HFF-Myc (cell line): ENCODE results near the gene EIF2A.

ENCODE experiments used
- DNase-seq: peaks from one replicate; pipeline ENCODE4 v3.0.0-alpha.2; 2011; ENCODE audit warnings: low read depth; ENCODE audit errors: extremely low read depth
- H3K4me3 ChIP-seq: replicated peaks from 2 replicates; pipeline ENCODE4 v1.5.1; 2011; ENCODE audit warnings: low read depth, mild to moderate bottlenecking, control low read depth, low read length
- TF ChIP-seq, protein P1 (sequence below): IDR thresholded peaks from 2 replicates; pipeline ENCODE4 v1.5.1; 2012; ENCODE audit warnings: mild to moderate bottlenecking, low read depth, low read length, control low read depth; ENCODE audit errors: missing control alignments

EIF2A gene

DNA sequence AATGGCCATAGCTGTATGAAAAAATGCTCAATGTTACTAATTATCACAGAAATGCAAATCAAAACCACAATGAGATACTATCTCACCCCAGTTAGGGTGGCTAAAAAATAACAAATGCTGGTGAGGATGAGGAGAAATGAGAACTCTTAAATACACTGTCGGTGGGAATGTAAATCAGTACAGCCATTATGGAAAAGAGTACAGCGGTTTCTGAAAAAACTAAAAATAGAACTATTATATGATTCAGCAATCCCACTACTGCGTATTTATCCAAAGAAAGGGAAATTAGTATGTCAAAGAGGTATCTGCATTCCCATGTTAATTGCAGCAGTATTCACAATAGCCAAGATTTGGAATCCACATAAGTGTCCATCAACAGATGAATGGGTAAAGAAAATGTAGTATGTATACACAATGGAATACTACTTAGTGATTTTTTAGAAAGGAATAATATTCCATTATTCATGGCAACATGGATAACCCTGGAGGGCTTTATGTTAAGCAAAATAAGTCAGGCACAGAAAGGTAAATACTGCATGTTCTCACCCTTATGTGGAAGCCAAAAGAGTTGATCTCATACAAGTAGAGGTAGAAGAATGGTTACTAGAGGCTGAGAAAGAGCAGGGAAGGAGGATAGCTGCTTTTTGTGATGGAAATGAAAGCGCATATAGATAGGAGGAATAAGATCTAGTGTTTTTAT lies 35.3 kb upstream of the EIF2A start:
- no peak overlapping the region for H3K4me3 ChIP-seq
- DNase-seq: no peak
- TF ChIP-seq, protein P1, sequence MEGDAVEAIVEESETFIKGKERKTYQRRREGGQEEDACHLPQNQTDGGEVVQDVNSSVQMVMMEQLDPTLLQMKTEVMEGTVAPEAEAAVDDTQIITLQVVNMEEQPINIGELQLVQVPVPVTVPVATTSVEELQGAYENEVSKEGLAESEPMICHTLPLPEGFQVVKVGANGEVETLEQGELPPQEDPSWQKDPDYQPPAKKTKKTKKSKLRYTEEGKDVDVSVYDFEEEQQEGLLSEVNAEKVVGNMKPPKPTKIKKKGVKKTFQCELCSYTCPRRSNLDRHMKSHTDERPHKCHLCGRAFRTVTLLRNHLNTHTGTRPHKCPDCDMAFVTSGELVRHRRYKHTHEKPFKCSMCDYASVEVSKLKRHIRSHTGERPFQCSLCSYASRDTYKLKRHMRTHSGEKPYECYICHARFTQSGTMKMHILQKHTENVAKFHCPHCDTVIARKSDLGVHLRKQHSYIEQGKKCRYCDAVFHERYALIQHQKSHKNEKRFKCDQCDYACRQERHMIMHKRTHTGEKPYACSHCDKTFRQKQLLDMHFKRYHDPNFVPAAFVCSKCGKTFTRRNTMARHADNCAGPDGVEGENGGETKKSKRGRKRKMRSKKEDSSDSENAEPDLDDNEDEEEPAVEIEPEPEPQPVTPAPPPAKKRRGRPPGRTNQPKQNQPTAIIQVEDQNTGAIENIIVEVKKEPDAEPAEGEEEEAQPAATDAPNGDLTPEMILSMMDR: no peak

DNA sequence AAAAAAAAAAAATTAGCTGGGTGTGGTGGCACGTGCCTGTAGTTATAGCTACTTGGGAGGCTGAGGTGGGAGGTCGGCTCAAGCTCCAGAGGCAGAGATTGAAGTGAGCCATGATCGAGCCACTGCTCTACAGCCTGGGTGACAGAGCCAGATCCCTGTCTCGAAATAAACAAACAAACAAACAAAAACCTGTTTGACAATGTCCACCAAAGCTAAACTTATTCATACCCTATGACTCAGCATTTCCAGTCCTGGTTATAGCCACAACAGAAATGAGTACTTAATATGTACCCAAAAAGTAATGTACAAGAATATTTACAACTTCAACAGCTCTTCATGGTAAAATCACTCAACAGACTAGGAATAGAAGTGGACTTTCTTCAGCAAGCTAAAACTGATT lies 31.4 kb upstream of the EIF2A start:
- TF ChIP-seq, protein P1: no peak
- H3K4me3 ChIP-seq: no peak overlapping the region
- no peak for DNase-seq

DNA sequence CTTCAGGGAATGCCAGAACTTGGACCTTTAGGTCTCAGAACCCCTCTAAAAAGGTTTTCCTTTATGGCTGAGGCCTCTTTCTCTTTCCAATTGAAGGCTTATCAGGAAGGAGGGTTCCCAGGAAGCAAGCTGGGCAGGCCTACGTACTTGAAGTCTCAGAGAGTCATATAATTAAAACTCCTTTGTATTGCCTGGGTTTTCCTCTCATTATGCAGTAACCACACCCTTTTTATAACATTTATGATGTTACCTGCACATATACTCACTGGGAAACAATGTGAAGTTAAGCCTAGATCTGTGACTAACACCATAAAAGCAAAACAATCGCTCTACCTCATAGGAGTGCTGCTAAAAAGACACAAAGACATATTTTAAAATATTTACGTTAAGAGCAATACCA lies 27.6 kb upstream of the EIF2A start:
- TF ChIP-seq, protein P1: no peak
- DNase-seq: no peak

DNA sequence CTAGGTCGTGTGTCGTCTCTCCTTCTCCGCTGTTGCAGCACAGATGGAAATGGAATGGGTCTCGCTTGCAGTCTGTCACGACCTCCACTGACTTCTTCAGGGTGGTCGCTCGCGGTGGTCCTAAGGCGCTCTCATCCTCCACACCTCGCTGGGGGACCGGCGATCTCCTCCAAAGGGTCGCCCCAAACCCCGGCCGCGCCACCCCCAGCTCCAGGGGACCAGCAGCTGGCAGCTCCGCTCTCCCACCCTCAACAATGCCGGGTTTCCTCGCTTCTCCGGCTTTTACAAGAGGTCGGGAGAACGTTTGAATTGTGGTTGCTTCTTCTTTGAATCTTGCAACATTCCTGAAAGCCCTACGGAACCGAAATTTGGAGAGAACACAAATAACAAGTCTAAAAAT lies 26.2 kb upstream of the EIF2A start:
- H3K4me3 ChIP-seq: no peak overlapping the region
- no peak for DNase-seq
- TF ChIP-seq, protein P1: no peak

More for the DNA sequence above, 27.6 kb upstream of the EIF2A start:
- H3K4me3 ChIP-seq: no peak overlapping the region

DNA sequence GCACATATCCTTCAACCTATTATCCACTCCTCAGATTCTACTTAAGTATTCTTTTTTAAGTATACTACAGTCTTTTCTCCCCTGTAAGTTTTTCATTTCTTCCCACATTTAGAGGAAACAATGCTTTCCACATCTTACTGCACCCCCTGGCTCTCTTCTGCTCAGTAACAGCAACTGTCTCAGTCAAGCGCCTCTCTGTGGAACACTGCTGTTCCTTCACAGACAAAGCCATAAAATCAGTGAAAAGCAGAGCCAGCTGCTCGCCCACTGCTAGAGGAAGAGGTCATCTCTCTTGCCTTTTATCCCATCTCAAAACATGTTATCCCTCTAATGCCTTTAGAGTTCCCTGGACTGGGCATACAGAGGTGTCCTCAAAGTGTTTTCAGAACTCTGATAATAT lies 25.1 kb upstream of the EIF2A start:
- TF ChIP-seq, protein P1: no peak
- no peak for DNase-seq
- H3K4me3 ChIP-seq: no peak overlapping the region

DNA sequence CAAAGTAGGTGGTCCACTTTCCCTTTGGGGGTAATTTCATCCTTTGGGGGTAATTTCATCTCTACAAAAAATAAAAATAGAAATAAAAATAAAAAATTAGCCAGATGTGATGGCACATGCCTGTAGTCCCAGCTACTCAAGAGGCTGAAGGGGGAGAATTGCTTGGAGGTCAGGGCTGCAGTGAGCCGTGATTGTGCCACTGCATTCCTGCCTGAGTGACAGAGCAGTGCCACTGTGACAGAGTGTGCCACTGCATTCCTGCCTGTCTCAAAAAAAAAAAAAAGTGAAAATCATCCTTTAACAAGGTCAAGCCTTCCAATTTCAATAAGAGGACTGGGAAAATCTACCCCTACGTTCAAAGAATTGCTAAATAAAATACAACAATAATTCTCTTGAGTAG lies 23.0 kb upstream of the EIF2A start:
- no peak for DNase-seq
- TF ChIP-seq, protein P1: no peak
- no peak overlapping the region for H3K4me3 ChIP-seq

DNA sequence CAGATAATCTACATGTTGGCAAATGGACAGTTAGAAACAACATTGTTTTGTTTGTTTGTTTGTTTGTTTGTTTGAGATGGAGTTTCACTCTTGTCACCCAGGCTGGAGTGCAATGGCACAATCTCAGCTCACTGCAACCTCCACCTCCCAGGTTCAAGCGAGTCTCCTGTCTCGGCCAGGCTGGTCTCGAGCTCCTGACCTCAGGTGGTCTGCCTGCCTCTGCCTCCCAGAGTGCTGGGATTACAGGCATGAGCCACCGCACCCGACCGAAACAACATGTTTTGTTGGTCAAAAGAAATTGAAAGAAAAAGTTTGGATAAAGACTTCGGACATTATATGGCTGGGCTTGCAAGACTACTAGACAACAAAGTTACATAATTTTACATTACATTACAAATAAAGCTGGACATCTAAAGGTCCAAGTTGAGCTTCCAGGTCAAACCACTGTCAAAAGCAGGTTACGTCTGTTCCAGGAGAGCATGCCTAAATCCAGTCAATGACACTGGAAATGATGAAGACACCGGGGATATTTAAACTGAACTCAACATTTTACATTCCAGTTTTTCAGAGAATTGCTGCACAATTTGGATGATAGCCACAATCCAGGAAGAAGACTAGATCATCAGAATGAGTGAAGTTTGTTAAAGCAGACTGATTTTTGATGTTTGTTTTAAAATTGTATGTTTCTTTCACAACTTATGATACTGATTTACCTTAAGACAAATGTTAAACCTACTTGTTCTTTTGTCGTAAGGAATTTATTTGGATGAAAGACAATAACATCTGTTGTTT lies 18.9 kb upstream of the EIF2A start:
- TF ChIP-seq, protein P1: no peak
- H3K4me3 ChIP-seq: no peak overlapping the region
- no peak for DNase-seq
